Activated CD4-positive, alpha-beta memory T cell treated with anti-CD3 and anti-CD28 coated beads, Interleukin-2, amount 10 ng/mL, durations not matched to agents 7 days and 5 days (primary cell): ENCODE data around the gene ZNF821. TPM values are rescaled to one million over a fixed set of nuclear protein-coding genes. Genes with fewer than 3 reads are reported as not detected.
"Not testable (repeated sequence)": the region's sequence is repeated elsewhere in the genome, so short reads cannot be mapped to it uniquely, and the experiment has no call there.

ENCODE experiments used
- CTCF ChIA-PET: fragments of 350-600 bp; sonication (Branson Sonifier 250); formaldehyde crosslinking; loops from one replicate; lab custom pipeline; 2021; ENCODE audit warnings: antibody characterized with exemption, inconsistent platforms; lab: Charles Lee
- POLR2A ChIA-PET: fragments of 350-600 bp; sonication (Branson Sonifier 250); formaldehyde crosslinking; loops from one replicate; lab custom pipeline; 2021; ENCODE audit warnings: antibody characterized with exemption; lab: Charles Lee
- DNase-seq: peaks from one replicate; pipeline ENCODE4 v3.0.0-alpha.2; 2020
- H3K27ac Mint-ChIP-seq: one replicate; pipeline ENCODE4 v1.8.0; 2021; ENCODE audit warnings: mild to moderate bottlenecking, mixed read lengths
- H3K27me3 Mint-ChIP-seq: one replicate; pipeline ENCODE4 v1.8.0; 2021; ENCODE audit warnings: mixed read lengths
- H3K36me3 Mint-ChIP-seq: one replicate; pipeline ENCODE4 v1.8.0; 2021; ENCODE audit warnings: low read depth, mixed read lengths
- H3K4me1 Mint-ChIP-seq: one replicate; pipeline ENCODE4 v1.8.0; 2021; ENCODE audit warnings: mixed read lengths
- H3K4me3 Mint-ChIP-seq: one replicate; pipeline ENCODE4 v1.8.0; 2021; ENCODE audit warnings: mild to moderate bottlenecking, mixed read lengths
- H3K9me3 Mint-ChIP-seq: one replicate; pipeline ENCODE4 v1.8.0; 2021; ENCODE audit warnings: mixed read lengths
- total RNA-seq, 2 experiments: library from RNA; stranded (reverse); gene quantifications; one replicate each; pipeline ENCODE4 v1.2.3, GENCODE V29; 2021

Gene ZNF821
- total RNA-seq, 2 experiments from 2014 or later = 11.4 to 11.9 TPM

DNA sequence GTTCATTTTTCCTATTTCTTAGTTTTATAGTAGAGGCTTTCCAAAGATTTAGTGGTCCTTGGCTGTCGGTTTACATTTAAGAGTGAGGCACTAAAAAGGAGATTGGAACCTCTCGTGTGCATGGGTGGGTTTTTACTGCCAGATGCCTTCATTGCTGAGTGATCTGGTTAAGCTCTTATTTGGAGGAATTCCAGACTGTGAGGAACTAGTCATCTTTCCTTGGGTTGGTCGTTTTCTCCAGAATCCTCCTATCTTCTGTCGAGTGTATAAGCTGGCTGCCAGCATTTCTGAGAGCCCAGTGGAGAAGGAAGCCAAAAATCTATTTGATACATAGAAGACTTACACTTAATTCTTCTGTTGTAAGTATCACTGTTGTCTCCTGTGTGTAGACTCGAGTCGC lies 33.9 kb upstream of the ZNF821 start:
- H3K9me3 Mint-ChIP-seq = no peaks in the 10 kb centered on the region
- CTCF ChIA-PET = interaction anchor here (0.6 kb wide), 1 partner anchor 8 kb away, joined by 3 read pairs; no protein-coding TSS in a partner anchor
- no peak overlapping the region for H3K27ac Mint-ChIP-seq

DNA sequence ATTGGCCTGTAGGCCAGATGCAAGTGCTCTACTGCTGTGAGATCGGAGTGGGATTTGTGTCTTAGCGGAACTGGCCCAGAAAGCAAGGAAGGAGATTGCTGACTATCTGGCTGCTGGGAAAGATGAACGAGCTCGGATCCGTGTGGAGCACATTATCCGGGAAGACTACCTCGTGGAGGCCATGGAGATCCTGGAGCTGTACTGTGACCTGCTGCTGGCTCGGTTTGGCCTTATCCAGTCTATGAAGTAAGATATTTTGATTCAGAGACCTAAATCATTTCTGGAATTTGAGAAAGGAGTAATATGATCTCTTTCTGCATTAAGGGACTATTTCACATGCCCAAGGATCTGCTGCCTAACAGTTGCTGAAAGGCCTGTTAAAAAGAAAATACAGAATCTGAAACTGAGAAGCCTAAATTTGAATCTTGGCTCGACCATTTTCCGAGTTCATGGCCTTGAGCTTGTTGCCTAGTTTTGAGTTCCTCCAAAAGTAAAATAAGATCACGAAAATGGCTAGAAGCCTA lies 32.5 kb upstream of the ZNF821 start:
- ChIA-PET POLR2A (interaction anchor here (0.8 to 1.5 kb wide), 3 partner anchors 13 to 150 kb away, joined by 3 to 4 read pairs (median 4); no protein-coding TSS in a partner anchor), CTCF (interaction anchor here (0.6 to 1.2 kb wide), 2 partner anchors 9 to 36 kb away, joined by 3 read pairs; no protein-coding TSS in a partner anchor)
- Mint-ChIP-seq H3K36me3 (peaks cover 83% of the 10 kb centered on the region), H3K9me3 (no peaks in the 10 kb centered on the region), H3K27ac (no peak overlapping the region), H3K27me3 (no peaks in the 10 kb centered on the region), H3K4me1 (peaks cover 35% of the 10 kb centered on the region), H3K4me3 (no peak overlapping the region)
- DNase-seq = no peak

More for the DNA sequence above, 33.9 kb upstream of the ZNF821 start:
- H3K4me1 Mint-ChIP-seq = peaks cover 28% of the 10 kb centered on the region
- POLR2A ChIA-PET = no interaction called here
- no peaks in the 10 kb centered on the region for H3K27me3 Mint-ChIP-seq
- no peak for DNase-seq
- peaks cover 87% of the 10 kb centered on the region for H3K36me3 Mint-ChIP-seq
- no peak overlapping the region for H3K4me3 Mint-ChIP-seq

DNA sequence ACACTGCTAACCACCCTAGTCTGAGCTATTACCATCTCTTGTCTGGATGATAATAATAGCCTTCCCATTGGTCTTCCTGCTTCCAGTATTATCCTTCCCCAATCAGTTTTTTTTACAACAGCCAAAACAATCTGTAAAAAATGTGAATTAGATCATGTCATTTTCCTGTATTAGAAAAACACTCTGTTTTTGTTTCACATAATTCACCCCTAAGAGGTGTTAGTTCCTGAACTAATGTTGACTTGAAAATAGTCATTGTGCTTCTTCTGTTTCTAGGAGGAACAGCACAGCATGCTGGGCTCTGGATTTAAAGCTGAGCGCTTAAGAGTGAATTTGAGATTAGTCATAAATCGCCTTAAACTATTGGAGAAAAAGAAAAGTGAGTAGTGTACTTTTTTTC lies 31.4 kb upstream of the ZNF821 start:
- ChIA-PET CTCF (no interaction called here), POLR2A (no interaction called here)
- Mint-ChIP-seq H3K36me3 (peaks cover 76% of the 10 kb centered on the region), H3K27me3 (no peaks in the 10 kb centered on the region), H3K4me1 (peaks cover 37% of the 10 kb centered on the region), H3K27ac (no peak overlapping the region), H3K9me3 (no peaks in the 10 kb centered on the region), H3K4me3 (no peak overlapping the region)
- no peak for DNase-seq

DNA sequence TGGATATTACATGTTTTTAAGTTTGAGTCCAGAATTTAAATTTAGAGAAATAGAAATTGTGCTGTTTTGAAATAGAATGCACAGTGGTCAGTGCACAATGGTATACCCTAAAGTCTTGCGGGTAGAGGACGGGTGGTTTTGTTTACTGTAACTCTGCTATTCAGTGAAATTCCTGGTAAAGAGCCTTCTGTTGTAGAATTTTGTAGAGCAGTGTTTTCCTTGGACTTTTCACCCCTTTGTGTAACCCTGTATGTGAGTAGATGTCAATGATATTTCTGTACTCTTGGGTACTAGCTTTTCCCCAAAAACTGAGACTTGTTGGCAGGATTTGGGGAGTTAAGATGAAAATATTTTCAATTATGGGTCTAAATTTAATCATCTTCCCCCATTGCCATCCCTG lies 30.8 kb upstream of the ZNF821 start:
- Mint-ChIP-seq H3K9me3 (no peaks in the 10 kb centered on the region), H3K27ac (no peak overlapping the region), H3K27me3 (no peaks in the 10 kb centered on the region), H3K4me1 (peaks cover 37% of the 10 kb centered on the region), H3K4me3 (no peak overlapping the region), H3K36me3 (peaks cover 74% of the 10 kb centered on the region)
- CTCF ChIA-PET = no interaction called here
- POLR2A ChIA-PET = no interaction called here
- no peak for DNase-seq

- H3K27ac Mint-ChIP-seq = no peak overlapping the region
- DNase-seq = no peak
- CTCF ChIA-PET = no interaction called here
- peaks cover 47% of the 10 kb centered on the region for H3K4me1 Mint-ChIP-seq
- peaks cover 71% of the 10 kb centered on the region for H3K36me3 Mint-ChIP-seq
- no peaks in the 10 kb centered on the region for H3K9me3 Mint-ChIP-seq
- POLR2A ChIA-PET = interaction anchor here (0.6 kb wide), 1 partner anchor 14 kb away, joined by 4 read pairs; no protein-coding TSS in a partner anchor
- no peaks in the 10 kb centered on the region for H3K27me3 Mint-ChIP-seq
- no peak overlapping the region for H3K4me3 Mint-ChIP-seq
Measured at GRCh38 chr16:71912534-71913275, 28.7 kb upstream of the ZNF821 start.

- POLR2A ChIA-PET = interaction anchor here (1.0 kb wide), 1 partner anchor 22 kb away, joined by 3 read pairs; no protein-coding TSS in a partner anchor
- H3K4me1 Mint-ChIP-seq = peaks cover 41% of the 10 kb centered on the region
- H3K27me3 Mint-ChIP-seq = no peaks in the 10 kb centered on the region
- peaks cover 64% of the 10 kb centered on the region for H3K36me3 Mint-ChIP-seq
- H3K9me3 Mint-ChIP-seq = no peaks in the 10 kb centered on the region
- CTCF ChIA-PET = interaction anchor here (0.8 to 1.1 kb wide), 2 partner anchors 17 to 50 kb away, joined by 3 to 5 read pairs; no protein-coding TSS in a partner anchor
- no peak overlapping the region for H3K27ac Mint-ChIP-seq
- DNase-seq = no peak
- no peak overlapping the region for H3K4me3 Mint-ChIP-seq
Measured at GRCh38 chr16:71911121-71911520, 27.1 kb upstream of the ZNF821 start.

- Mint-ChIP-seq H3K36me3 (peaks cover 49% of the 10 kb centered on the region), H3K4me1 (peaks cover 60% of the 10 kb centered on the region)
- POLR2A ChIA-PET = not testable (repeated sequence)
Measured at GRCh38 chr16:71905765-71906164, 21.8 kb upstream of the ZNF821 start.

GRCh38 chr16:71904239-71904638 lies 20.3 kb upstream of the ZNF821 start:
- no peak for DNase-seq
- Mint-ChIP-seq H3K9me3 (no peaks in the 10 kb centered on the region), H3K4me1 (peaks cover 65% of the 10 kb centered on the region), H3K27me3 (no peaks in the 10 kb centered on the region), H3K27ac (no peak overlapping the region), H3K4me3 (no peak overlapping the region), H3K36me3 (peaks cover 42% of the 10 kb centered on the region)
- POLR2A ChIA-PET = no interaction called here
- CTCF ChIA-PET = interaction anchor here (1.3 to 2.4 kb wide), 2 partner anchors 20 to 57 kb away, joined by 4 to 8 read pairs; partner anchors contain the start of gene ZNF821

More at GRCh38 chr16:71905765-71906164, 21.8 kb upstream of the ZNF821 start:
- not testable (repeated sequence) for H3K9me3 Mint-ChIP-seq, H3K27me3 Mint-ChIP-seq, DNase-seq, H3K4me3 Mint-ChIP-seq
- CTCF ChIA-PET = interaction anchor here (1.0 to 2.4 kb wide), 2 partner anchors 23 to 56 kb away, joined by 3 to 8 read pairs; no protein-coding TSS in a partner anchor
- peak overlapping the region; percentile 44 for H3K27ac Mint-ChIP-seq

DNA sequence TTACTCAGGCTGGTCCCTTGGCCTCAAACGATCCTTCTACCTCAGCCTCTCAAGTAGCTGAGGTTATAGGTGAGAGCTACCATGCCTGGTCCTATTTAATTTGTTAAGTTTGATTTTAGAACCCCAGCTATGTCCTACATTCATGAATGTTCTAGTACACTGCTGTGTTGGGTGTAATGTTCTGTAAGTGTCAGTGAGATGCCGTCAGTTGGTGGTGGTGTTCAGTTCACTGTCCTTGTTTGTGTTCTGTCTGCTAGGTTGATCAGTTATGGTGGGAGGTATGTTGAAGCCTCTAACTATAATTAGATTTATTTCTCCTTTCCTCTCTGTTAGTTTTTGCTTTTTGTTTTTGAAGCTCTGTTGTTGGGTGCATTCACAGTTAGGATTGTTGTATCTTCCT lies 19.6 kb upstream of the ZNF821 start:
- Mint-ChIP-seq H3K4me1 (peaks cover 62% of the 10 kb centered on the region), H3K4me3 (no peak overlapping the region), H3K27me3 (no peaks in the 10 kb centered on the region), H3K36me3 (peaks cover 36% of the 10 kb centered on the region), H3K9me3 (no peaks in the 10 kb centered on the region), H3K27ac (no peak overlapping the region)
- no peak for DNase-seq
- ChIA-PET POLR2A (interaction anchor here (1.4 to 1.6 kb wide), 2 partner anchors 60 to 95 kb away, joined by 3 to 4 read pairs; partner anchors contain the start of gene AP1G1), CTCF (interaction anchor here (0.6 to 2.4 kb wide), 3 partner anchors 10 to 58 kb away, joined by 3 to 8 read pairs (median 5); no protein-coding TSS in a partner anchor)

GRCh38 chr16:71902656-71903365 lies 18.8 kb upstream of the ZNF821 start:
- peaks cover 32% of the 10 kb centered on the region for H3K36me3 Mint-ChIP-seq
- H3K27ac Mint-ChIP-seq = no peak overlapping the region
- ChIA-PET CTCF (interaction anchor here (0.6 to 1.4 kb wide), 4 partner anchors 9 to 164 kb away, joined by 3 to 5 read pairs (median 4); no protein-coding TSS in a partner anchor), POLR2A (interaction anchor here (0.7 to 1.6 kb wide), 4 partner anchors 20 to 192 kb away, joined by 3 to 6 read pairs (median 4); partner anchors contain the start of gene AP1G1)
- H3K9me3 Mint-ChIP-seq = no peaks in the 10 kb centered on the region
- peaks cover 62% of the 10 kb centered on the region for H3K4me1 Mint-ChIP-seq
- DNase-seq = no peak
- H3K4me3 Mint-ChIP-seq = no peak overlapping the region
- H3K27me3 Mint-ChIP-seq = no peaks in the 10 kb centered on the region

DNA sequence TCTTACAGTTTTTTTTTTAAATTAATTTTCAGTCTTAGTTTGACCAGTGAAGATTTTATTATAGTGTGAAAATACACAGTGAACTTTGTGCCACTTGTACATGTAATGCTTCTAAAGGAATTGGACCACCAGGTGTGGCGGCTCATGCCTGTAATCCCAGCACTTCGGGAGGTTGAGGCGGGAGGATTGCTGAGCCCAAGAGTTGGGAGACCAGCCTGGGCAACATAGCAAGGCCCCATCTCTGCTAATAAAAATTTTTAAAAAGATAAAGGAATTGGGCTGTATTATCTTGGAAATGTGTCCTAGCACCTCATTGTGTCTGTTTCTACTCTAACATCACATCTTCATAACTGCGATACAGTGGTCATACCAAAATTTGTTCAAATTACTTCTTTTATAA lies 15.2 kb upstream of the ZNF821 start:
- ChIA-PET POLR2A (interaction anchor here (0.9 to 1.8 kb wide), 4 partner anchors 14 to 91 kb away, joined by 4 to 7 read pairs (median 4); partner anchors contain the start of genes AP1G1 and ZNF821), CTCF (interaction anchor here (0.7 to 3.7 kb wide), 3 partner anchors 17 to 247 kb away, joined by 3 to 16 read pairs (median 13); no protein-coding TSS in a partner anchor)
- no peaks in the 10 kb centered on the region for H3K9me3 Mint-ChIP-seq
- no peak overlapping the region for H3K27ac Mint-ChIP-seq
- no peak overlapping the region for H3K4me3 Mint-ChIP-seq
- peaks cover 26% of the 10 kb centered on the region for H3K36me3 Mint-ChIP-seq
- H3K27me3 Mint-ChIP-seq = no peaks in the 10 kb centered on the region
- H3K4me1 Mint-ChIP-seq = peaks cover 47% of the 10 kb centered on the region
- no peak for DNase-seq

DNA sequence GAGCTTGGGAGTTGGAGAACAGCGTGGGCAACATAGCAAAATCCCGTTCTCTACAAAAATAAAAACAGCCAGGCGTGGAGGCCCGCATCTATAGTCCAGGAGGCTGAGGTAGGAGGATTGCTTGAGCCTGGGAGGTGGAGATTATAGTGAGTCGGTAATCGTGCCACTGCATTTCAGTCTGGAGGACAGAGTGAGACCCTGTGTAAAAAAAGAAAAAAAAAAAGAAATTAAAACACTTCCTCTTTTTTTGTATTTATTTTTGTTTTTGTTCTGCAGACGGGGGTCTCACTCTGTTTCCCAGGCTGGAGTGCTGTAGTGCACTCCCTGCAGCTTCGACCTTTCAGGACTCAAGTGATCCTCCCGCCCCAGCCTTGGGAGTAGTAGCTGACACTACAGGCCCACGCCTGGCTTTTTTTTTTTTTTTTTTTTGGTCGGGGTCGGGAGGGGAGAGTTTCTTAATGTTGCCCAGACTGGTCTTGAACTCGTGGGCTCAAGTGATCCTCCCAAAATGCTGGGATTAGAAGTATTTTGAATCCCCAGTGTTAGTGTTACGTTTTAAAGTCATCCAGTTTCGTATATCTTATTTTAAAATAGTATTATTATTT lies 12.9 kb upstream of the ZNF821 start:
- Mint-ChIP-seq H3K4me3 (peak overlapping the region; percentile 99), H3K4me1 (peaks cover 34% of the 10 kb centered on the region), H3K36me3 (peaks cover 14% of the 10 kb centered on the region), H3K27me3 (no peaks in the 10 kb centered on the region), H3K9me3 (no peaks in the 10 kb centered on the region), H3K27ac (peak overlapping the region; percentile 47)
- ChIA-PET POLR2A (interaction anchor here (0.8 to 7.0 kb wide), 11 partner anchors 12 to 197 kb away, joined by 3 to 111 read pairs (median 4); partner anchors contain the start of genes AP1G1, DHX38, PKD1L3 and TXNL4B), CTCF (interaction anchor here (0.7 to 7.6 kb wide), 4 partner anchors 13 to 332 kb away, joined by 3 to 97 read pairs (median 5); partner anchors contain the start of gene ZNF821)
- no peak for DNase-seq
